ENCODE measurements around the gene TAF6L. TPM values are rescaled to one million over a fixed set of nuclear protein-coding genes. Genes with fewer than 3 reads are reported as not detected.
"Not testable (repeated sequence)": the region's sequence is repeated elsewhere in the genome, so short reads cannot be mapped to it uniquely, and the experiment has no call there.

TAF6L gene
- total RNA-seq, 2 donors from 2014 or later: 37.4 to 41.7 TPM

- WGBS, 2 experiments (ENCODE audit: insufficient coverage in 1 of 2, insufficient read length in 1 of 2): 89 to 94% methylated on average over 9 to 10 of the region's 10 CpGs
- Histone ChIP-seq H3K4me3 (ENCODE audit: low read length) (no peak overlapping the region), H3K9me3 (ENCODE audit: control insufficient read depth, low read length) (no peaks in the 10 kb centered on the region), H3K27ac (ENCODE audit: low read depth, low read length) (no peak overlapping the region), H3K36me3 (ENCODE audit: control insufficient read depth, insufficient read depth, low read length) (peaks cover 11% of the 10 kb centered on the region), H3K27me3 (ENCODE audit: control insufficient read depth, insufficient read depth, low read length, poor library complexity, severe bottlenecking) (no peaks in the 10 kb centered on the region), H3K4me1 (ENCODE audit: control insufficient read depth, insufficient read depth, low read length) (peaks cover 4% of the 10 kb centered on the region), H3K9ac (ENCODE audit: extremely low read depth, low read length, poor library complexity, severe bottlenecking) (no peak overlapping the region)
- Mint-ChIP-seq H3K9me3 (no peaks in the 10 kb centered on the region), H3K36me3 (ENCODE audit: low read depth) (peaks cover 14% of the 10 kb centered on the region), H3K27me3 (ENCODE audit: insufficient read depth) (no peaks in the 10 kb centered on the region), H3K4me3 (peak overlapping the region; percentile 96), H3K27ac (no peak overlapping the region), H3K4me1 (peaks cover 18% of the 10 kb centered on the region)
- no peak for TF ChIP-seq CTCF (conservative IDR thresholded peaks at IDR 0.05)
- DNase-seq: no peak
Observed at GRCh38 chr11:62755086-62755615, 16.0 kb upstream of the TAF6L start.

- DNase-seq: peak; percentile 87
Observed at GRCh38 chr11:62757846-62758788, 13.1 kb upstream of the TAF6L start.

GRCh38 chr11:62760867-62761227 is 10.3 kb upstream of the TAF6L start:
- not testable (repeated sequence) for H3K27ac ChIP-seq (ENCODE audit: low read depth, low read length); H3K27me3 Mint-ChIP-seq (ENCODE audit: insufficient read depth); H3K9ac ChIP-seq (ENCODE audit: extremely low read depth, low read length, poor library complexity, severe bottlenecking); H3K9me3 Mint-ChIP-seq; H3K9me3 ChIP-seq (ENCODE audit: control insufficient read depth, low read length); H3K27me3 ChIP-seq (ENCODE audit: control insufficient read depth, insufficient read depth, low read length, poor library complexity, severe bottlenecking); H3K4me3 ChIP-seq (ENCODE audit: low read length)
- Mint-ChIP-seq H3K4me3 (peak overlapping the region; percentile 96), H3K36me3 (ENCODE audit: low read depth) (peaks cover 21% of the 10 kb centered on the region), H3K4me1 (peaks cover 22% of the 10 kb centered on the region), H3K27ac (peak overlapping the region; percentile 75)
- DNase-seq: peak; percentile 66
- peaks cover 12% of the 10 kb centered on the region for H3K4me1 ChIP-seq (ENCODE audit: control insufficient read depth, insufficient read depth, low read length)
- H3K36me3 ChIP-seq (ENCODE audit: control insufficient read depth, insufficient read depth, low read length): peaks cover 11% of the 10 kb centered on the region
- WGBS, 2 experiments (ENCODE audit: insufficient coverage in 1 of 2, insufficient read length in 1 of 2): 58 to 60% methylated on average over 7 to 8 of the region's 9 CpGs

More at GRCh38 chr11:62757846-62758788, 13.1 kb upstream of the TAF6L start:
- no peaks in the 10 kb centered on the region for H3K27me3 Mint-ChIP-seq (ENCODE audit: insufficient read depth)
- Histone ChIP-seq H3K27me3 (ENCODE audit: control insufficient read depth, insufficient read depth, low read length, poor library complexity, severe bottlenecking) (no peaks in the 10 kb centered on the region), H3K4me1 (ENCODE audit: control insufficient read depth, insufficient read depth, low read length) (peaks cover 12% of the 10 kb centered on the region), H3K27ac (ENCODE audit: low read depth, low read length) (no peak overlapping the region), H3K36me3 (ENCODE audit: control insufficient read depth, insufficient read depth, low read length) (no peaks in the 10 kb centered on the region), H3K4me3 (ENCODE audit: low read length) (no peak overlapping the region), H3K9me3 (ENCODE audit: control insufficient read depth, low read length) (no peaks in the 10 kb centered on the region), H3K9ac (ENCODE audit: extremely low read depth, low read length, poor library complexity, severe bottlenecking) (no peak overlapping the region)
- TF ChIP-seq CTCF (conservative IDR thresholded peaks at IDR 0.05): no peak
- peak overlapping the region; percentile 91 for H3K27ac Mint-ChIP-seq
- 53 to 82% methylated on average over 2 to 6 of the region's 9 CpGs for WGBS, 2 experiments (ENCODE audit: insufficient coverage in 1 of 2, insufficient read length in 1 of 2)
- H3K9me3 Mint-ChIP-seq: no peaks in the 10 kb centered on the region
- H3K36me3 Mint-ChIP-seq (ENCODE audit: low read depth): peaks cover 5% of the 10 kb centered on the region
- peaks cover 23% of the 10 kb centered on the region for H3K4me1 Mint-ChIP-seq
- H3K4me3 Mint-ChIP-seq: peak overlapping the region; percentile 59

Data from endodermal cell (in vitro differentiated cells).